Vagina (tissue), 2 donors: ENCODE results near the gene LORICRIN.

Experiments
- POLR2A ChIP-seq, 2 donors: fragments of 450-650 bp; IDR thresholded peaks; one replicate each; pipeline ENCODE4 v1.6.1; 2017; ENCODE audit warnings: antibody characterized with exemption in 2 of 2, mild to moderate bottlenecking in 2 of 2, moderate library complexity in 2 of 2
- POLR2AphosphoS5 ChIP-seq, 2 donors: sonication (generic); formaldehyde crosslinking; IDR thresholded peaks; one replicate each; pipeline ENCODE4 v1.9.0; 2017; ENCODE audit warnings: antibody characterized with exemption in 2 of 2, mild to moderate bottlenecking in 2 of 2, low read depth in 1 of 2; ENCODE audit not compliant: insufficient read depth in 1 of 2
- TF ChIP-seq, protein P1 (sequence below), 3 experiments: fragments of 450-650 bp in 2 of 3; fragments of 200-600 bp in 1 of 3; sonication (generic) in 1 of 3; IDR thresholded peaks; one replicate each; pipeline ENCODE4 v1.5.1; 2017 to 2019; ENCODE audit warnings: antibody characterized with exemption in 3 of 3, mild to moderate bottlenecking in 2 of 3, moderate library complexity in 2 of 3

DNA sequence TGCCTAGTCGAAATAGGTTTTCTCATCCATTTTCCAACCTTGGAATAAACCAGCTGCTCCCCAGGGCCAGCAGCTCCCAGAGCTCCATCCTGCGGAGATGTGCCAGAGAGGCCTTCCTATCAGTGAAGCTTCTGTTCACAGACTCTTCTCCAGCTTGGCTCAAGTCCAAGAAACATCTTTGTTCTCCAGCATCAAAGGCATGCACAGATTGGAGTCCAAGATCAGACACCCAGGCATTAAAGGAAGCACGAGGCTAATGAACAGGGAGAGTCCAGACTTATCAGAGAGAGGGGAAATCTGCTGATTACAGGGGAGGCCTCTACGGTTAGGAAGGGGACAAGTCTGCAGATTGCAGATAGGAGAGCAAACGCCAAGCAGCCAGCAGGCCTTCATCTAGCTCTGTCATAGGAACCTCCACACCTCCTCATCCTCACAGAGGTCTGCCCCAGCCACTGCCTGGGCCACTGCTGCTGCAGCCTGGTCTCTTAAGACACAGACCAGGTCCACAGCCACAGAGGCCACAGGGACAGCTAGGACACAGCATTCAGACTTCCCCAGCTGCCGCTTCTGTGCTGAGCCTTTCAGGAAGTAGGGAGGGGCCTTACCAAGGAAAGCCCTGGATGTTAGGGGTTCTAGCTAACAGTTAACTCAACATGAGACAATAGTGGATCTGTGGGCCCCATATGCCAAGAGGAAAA, 38.7 kb upstream of the LORICRIN start:
- TF ChIP-seq POLR2A (IDR thresholded peaks at IDR 0.05) = no peak
- TF ChIP-seq POLR2AphosphoS5 (IDR thresholded peaks at IDR 0.05; ENCODE audit: insufficient read depth in 1 of 2, low read depth in 1 of 2) = no peak
- TF ChIP-seq, protein P1, sequence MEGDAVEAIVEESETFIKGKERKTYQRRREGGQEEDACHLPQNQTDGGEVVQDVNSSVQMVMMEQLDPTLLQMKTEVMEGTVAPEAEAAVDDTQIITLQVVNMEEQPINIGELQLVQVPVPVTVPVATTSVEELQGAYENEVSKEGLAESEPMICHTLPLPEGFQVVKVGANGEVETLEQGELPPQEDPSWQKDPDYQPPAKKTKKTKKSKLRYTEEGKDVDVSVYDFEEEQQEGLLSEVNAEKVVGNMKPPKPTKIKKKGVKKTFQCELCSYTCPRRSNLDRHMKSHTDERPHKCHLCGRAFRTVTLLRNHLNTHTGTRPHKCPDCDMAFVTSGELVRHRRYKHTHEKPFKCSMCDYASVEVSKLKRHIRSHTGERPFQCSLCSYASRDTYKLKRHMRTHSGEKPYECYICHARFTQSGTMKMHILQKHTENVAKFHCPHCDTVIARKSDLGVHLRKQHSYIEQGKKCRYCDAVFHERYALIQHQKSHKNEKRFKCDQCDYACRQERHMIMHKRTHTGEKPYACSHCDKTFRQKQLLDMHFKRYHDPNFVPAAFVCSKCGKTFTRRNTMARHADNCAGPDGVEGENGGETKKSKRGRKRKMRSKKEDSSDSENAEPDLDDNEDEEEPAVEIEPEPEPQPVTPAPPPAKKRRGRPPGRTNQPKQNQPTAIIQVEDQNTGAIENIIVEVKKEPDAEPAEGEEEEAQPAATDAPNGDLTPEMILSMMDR (IDR thresholded peaks at IDR 0.05) = no peak
